SK-N-MC (cell line): ENCODE data around the gene APPL1.

Experiments used
- EZH2 ChIP-seq: fragments of 200-600 bp; sonication (generic); IDR thresholded peaks from one replicate; pipeline ENCODE4 v1.6.1; 2017; ENCODE audit warnings: antibody characterized with exemption
- FOXP2 ChIP-seq: optimal IDR thresholded peaks from 2 replicates; pipeline ENCODE3; 2011; ENCODE audit warnings: mild to moderate bottlenecking, moderate library complexity; ENCODE audit not compliant: insufficient read depth; ENCODE audit errors: extremely low read length, control extremely low read depth
- POLR2AphosphoS5 ChIP-seq: IDR thresholded peaks from 2 replicates; pipeline ENCODE4 v1.6.1; 2012; ENCODE audit warnings: mild to moderate bottlenecking, low read depth, low read length, borderline replicate concordance

- TF ChIP-seq EZH2 (no peak), POLR2AphosphoS5 (no peak), FOXP2 (no peak)
Measured at GRCh38 chr3:57314204-57314603, 86.7 kb downstream of the APPL1 start.
